DMS 273 treated with DMSO at 0.1 percent for 48 hours (cell line): ENCODE data around the gene FMO5.
A peak's percentile ranks its signal among the peaks of the same experiment; 100 is the strongest.
"Not testable (repeated sequence)": the region's sequence is repeated elsewhere in the genome, so short reads cannot be mapped to it uniquely, and the experiment has no call there.

Experiments used
- DNase-seq: peaks from one replicate; lab custom pipeline; 2025; lab: John Stamatoyannopoulos, UW

The FMO5 gene

DNA sequence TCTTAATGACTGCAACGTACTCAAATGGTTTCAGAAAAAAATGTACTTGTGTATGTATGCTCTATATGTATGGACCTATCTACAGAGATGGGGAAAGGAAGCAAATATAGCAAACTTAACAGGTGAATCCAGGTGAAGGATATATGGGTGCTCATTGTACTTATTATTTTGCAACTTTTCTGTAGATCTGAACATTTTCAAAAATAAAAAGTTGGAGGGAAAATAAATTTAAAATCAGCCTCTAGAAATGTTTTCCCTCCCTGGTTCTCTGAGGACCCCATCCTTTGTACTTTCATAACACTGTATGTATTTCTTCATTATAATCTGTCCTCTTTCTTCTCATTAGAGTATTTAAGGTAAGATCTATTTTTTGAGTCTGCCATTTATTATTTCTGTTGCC, 17.9 kb downstream of the FMO5 start:
- DNase-seq = no peak

DNA sequence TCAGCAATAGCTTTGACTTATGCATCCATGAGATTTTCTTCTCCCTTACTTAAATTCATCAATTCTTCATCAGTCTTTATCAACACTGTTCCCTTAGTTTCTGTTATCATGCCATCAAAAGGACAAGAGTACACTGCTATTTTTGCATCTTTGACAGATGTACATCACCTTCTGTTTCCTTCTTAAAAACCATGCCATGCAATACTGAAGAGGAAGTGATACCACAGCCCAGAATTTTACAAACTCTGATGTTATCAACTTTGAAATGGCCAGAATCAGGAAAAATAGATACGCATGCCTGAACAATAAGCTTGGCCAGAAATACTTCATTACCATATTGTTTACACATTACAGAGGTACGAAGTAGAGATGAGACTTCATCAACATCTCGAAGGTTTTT, 21.1 kb downstream of the FMO5 start:
- no peak for DNase-seq

DNA sequence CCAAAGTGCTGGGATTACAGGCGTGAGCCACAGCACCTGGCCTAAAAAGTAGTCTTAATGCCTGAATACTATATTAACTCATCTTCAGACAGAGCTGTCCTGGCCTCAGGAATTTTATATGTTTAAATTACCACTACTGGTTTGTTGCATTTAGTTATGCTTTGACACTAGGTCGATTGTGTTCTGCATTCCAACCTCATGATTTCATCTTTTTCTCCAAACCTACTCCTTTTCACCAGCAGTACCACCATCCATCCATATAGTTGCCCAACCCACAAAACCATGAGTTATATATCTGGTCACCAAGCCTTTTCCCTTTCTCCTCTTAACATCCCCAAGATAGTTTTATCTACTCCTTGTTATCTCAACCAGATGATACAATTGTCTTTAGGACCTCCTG, 22.6 kb downstream of the FMO5 start:
- DNase-seq = no peak

- no peak for DNase-seq
Observed at GRCh38 chr1:147201786-147202185, 23.4 kb downstream of the FMO5 start.

DNA sequence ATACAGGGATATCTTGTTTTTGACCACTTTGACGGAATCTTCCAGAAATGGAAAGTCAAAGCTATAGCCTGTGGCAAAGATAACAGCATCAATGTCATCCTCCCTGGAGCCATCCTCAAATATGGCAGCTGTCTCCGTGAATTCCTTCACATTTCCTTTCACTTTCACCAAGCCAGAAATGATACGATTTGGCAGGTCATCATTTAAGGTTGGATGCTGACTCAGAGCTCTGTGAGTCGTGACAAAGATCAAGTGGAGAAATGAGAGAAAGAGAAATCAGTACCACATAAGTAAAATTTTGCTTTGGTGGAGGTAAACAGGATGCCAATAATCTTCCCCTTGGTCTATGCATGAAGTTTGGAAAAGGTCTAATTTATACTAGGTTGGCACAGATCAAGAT, 23.9 kb downstream of the FMO5 start:
- no peak for DNase-seq

DNA sequence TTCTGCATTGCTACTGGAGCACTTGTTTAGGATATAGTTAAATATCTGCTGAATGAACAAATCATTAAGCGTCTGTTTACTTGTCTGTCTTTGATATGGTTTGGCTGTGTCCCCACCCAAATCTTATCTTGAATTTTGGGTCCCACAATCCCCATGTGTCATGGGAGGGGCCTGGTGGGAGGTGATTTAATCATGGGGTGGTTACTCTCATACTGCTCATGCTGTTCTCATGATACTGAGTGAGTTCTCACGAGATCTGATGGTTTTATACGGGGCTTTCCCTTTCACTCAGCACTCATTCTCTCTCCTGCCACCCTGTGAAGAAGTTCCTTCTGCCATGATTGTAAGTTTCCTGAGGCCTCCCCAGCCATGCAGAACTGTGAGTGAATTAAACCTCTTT, 27.8 kb downstream of the FMO5 start:
- DNase-seq = not testable (repeated sequence)

DNA sequence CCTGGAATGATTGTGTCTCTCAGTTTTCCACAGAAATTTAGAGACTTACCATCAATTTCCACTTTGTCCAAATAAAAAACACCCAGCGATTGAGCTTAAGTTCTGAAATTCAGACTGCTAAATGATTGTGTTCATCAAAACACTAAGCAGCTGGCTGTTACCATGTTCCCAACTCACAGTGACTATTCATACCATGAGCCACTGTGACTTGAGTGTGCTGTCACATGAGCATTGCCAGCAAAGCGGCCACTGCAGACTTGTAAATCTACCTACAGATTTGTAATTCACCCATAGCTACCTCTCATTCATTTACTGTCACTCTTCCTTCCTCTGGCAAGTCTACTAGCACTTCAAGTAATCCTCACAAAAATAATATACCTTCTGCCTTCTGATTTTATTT, 35.6 kb downstream of the FMO5 start:
- no peak for DNase-seq

- DNase-seq = no peak
Observed at GRCh38 chr1:147185432-147185831, 39.7 kb downstream of the FMO5 start.

GRCh38 chr1:147177611-147178380, 47.3 kb downstream of the FMO5 start:
- DNase-seq = no peak

DNA sequence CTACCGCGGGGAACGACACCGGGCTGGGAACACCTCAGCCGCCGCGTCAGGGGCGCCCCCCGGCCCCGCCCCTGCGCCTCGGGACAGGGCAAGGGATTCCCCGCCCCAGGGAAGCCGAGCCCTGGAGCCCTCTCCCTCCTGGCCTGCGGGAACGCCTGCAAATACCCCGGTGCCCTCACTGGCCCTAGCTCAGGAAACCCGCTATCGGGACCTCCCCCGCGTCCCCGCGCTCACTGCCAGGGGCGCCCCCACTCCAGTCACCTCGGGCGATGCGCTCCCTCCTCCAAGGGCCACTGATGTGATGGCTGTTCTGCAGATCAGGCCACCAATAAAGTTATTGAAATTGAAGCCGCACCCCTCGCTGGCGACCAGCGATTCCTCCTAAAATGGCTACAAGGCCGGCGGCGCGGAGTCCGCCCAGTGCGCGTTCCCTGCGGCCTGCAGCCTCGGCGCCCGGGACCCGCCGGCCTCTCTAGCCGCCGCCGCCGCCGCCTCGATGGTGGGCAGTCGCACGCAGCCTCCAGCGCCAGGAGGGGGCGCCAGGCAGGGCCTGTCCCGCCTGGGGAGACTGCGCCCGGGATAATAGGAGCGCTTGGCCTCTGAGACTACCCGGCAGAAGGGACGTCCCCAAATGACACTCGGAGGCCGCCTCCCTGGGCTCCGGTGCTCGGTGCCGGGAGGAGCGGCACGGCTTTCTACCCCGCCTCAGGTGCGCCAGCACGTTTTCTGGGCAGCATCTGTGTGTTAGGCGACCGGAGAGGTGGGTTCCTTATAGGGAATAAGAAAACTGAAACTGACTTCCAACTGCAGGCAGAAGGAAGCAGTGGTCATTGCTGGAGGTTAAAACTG, 52.7 kb downstream of the FMO5 start, which contains the start of gene PRKAB2:
TSS of gene PRKAB2 (minus strand) at position 303 of the 849 bp plus-strand sequence. CDS start 326 bp downstream, outside the sequence.
- peak; percentile 88 for DNase-seq

- DNase-seq = no peak
Observed at GRCh38 chr1:147171399-147172167, 53.6 kb downstream of the FMO5 start.

GRCh38 chr1:147169840-147170674, 55.1 kb downstream of the FMO5 start:
- DNase-seq = no peak

DNA sequence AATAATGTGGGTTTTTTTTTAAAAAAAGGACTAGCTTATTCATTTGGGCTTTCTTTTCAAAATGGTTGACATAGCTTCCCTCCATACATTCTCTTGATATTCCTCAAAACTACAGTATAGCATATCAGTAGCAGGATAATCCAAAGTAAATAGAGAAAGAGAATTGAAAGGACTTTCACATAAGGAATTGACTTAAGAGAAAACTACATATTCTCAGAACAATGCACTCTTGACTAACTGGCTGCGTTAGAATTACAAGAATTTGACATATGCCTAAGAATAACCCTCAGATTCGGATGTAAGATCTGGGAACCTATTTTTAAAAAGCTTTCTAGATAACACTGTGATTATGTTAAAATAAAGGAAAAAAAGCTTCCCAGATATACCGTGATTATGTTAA, 56.0 kb downstream of the FMO5 start:
- DNase-seq = no peak

DNA sequence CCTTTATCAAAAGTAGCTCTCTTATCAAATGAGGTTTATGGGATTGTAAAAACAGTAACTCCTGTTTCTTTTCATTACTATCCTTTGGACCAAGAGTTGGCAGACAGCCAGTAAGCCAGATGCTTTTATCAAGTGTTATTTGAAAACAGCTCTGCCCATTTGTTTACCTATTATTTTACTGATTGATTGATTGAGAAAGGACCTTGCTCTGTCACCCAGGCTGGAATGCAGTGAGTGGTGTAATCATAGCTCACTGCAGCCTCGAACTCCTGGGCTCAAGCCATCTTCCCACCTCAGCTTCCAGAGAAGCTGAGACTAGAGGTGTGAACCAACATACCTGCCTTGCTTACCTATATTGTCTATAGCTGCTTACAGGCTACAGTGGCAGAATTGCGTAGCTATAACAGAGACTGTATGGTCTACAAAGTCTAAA, 56.5 kb downstream of the FMO5 start:
- peak; percentile 16 for DNase-seq

DNA sequence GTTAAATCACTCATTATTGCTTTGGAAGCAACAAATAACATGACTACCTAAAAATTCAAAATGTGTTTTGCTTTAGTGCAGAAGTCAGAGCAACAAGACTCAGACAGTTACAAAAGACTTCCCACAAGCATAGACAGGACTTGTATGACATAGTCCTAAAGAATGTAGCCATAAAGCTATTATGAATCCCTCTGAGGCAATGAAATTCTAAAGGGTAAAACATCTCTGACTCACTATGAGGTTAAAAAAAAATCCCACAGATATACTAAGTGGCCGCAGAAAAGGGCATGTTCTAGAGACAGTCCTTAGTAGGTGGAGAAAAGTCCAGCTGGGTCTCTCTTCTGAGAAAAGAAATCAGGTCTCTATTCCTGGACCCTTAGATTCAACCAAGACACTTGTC, 57.8 kb downstream of the FMO5 start:
- no peak for DNase-seq

- DNase-seq = no peak
Observed at GRCh38 chr1:147163019-147163418, 62.1 kb downstream of the FMO5 start.

DNA sequence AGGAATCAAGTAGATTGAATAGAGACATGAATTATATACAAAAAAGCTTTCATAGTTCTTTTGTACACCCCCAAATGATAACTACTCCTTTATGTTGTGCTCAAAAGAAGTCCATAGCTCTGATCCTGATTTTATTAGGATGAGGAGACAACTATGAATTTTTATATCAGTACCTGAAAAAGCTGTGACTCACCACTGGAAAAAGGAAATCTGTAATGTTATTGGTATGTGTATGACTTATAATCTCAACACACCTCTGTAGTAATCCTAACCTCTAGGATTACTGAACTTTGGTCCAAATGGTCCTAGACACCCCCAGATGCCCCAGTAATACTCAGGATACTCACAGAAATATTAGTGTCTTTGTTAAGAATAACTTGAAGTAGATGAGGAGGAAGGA, 63.0 kb downstream of the FMO5 start:
- DNase-seq = no peak

DNA sequence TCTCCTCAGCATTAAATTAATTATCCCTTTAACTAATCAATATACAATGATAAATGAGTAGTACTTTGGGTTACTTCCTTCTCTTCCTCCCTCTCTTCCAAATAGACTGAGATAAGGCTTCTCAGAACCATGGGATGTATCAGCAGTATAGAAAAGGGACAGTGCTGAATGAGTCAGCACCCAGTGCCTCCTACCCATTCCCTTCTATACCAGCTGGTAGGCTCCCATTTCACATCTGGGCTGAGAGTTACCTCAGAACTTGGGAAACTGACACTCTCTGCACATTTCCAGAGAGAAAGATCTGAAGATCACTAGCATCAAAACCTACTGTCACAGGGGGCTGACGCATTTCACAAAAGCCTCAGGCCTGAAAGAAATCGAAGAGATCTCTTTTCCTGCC, 68.0 kb downstream of the FMO5 start:
- DNase-seq = not testable (repeated sequence)

GRCh38 chr1:147156642-147157041, 68.5 kb downstream of the FMO5 start:
- no peak for DNase-seq

GRCh38 chr1:147152772-147153171, 72.4 kb downstream of the FMO5 start:
- no peak for DNase-seq

- DNase-seq = no peak
Observed at GRCh38 chr1:147151244-147151643, 73.9 kb downstream of the FMO5 start.
